HG03354 (cell line): Measurements from ENCODE around the gene KRT75.
"Not testable (repeated sequence)": the region's sequence is repeated elsewhere in the genome, so short reads cannot be mapped to it uniquely, and the experiment has no call there.

Experiments
- ATAC-seq: cut with Tn5 transposase; IDR thresholded peaks from one replicate; pipeline ENCODE4 v1.9.1; 2021; ENCODE audit warnings: mild to moderate bottlenecking; ENCODE audit not compliant: unreplicated experiment, poor library complexity, severe bottlenecking

Gene KRT75

GRCh38 chr12:52419656-52420055, 14.5 kb downstream of the KRT75 start:
- no peak for ATAC-seq

- ATAC-seq = no peak
Measured at GRCh38 chr12:52418576-52419110, 15.5 kb downstream of the KRT75 start.

GRCh38 chr12:52417740-52418139, 16.4 kb downstream of the KRT75 start:
- ATAC-seq = no peak

GRCh38 chr12:52416795-52417194, 17.4 kb downstream of the KRT75 start:
- no peak for ATAC-seq

GRCh38 chr12:52415870-52416750, 18.1 kb downstream of the KRT75 start:
- no peak for ATAC-seq

- no peak for ATAC-seq
Measured at GRCh38 chr12:52414936-52415335, 19.2 kb downstream of the KRT75 start.

GRCh38 chr12:52413782-52414345, 20.3 kb downstream of the KRT75 start:
- ATAC-seq = no peak

GRCh38 chr12:52413202-52413601, 21.0 kb downstream of the KRT75 start:
- no peak for ATAC-seq

GRCh38 chr12:52411815-52412214, 22.4 kb downstream of the KRT75 start:
- ATAC-seq = no peak

GRCh38 chr12:52410589-52411248, 23.5 kb downstream of the KRT75 start:
- ATAC-seq = not testable (repeated sequence)

- no peak for ATAC-seq
Measured at GRCh38 chr12:52407918-52408317, 26.3 kb downstream of the KRT75 start.

GRCh38 chr12:52405922-52406385, 28.2 kb downstream of the KRT75 start, which contains the start of gene KRT82:
TSS of gene KRT82 (minus strand) at chr12:52406335. CDS start at chr12:52406277, 58 bp downstream.
- ATAC-seq = no peak

GRCh38 chr12:52404951-52405350, 29.2 kb downstream of the KRT75 start:
- no peak for ATAC-seq

GRCh38 chr12:52403561-52403960, 30.6 kb downstream of the KRT75 start:
- no peak for ATAC-seq

GRCh38 chr12:52402873-52403540, 31.2 kb downstream of the KRT75 start:
- ATAC-seq = no peak

GRCh38 chr12:52402377-52402776, 31.8 kb downstream of the KRT75 start:
- no peak for ATAC-seq

GRCh38 chr12:52401926-52402325, 32.2 kb downstream of the KRT75 start:
- ATAC-seq = no peak

GRCh38 chr12:52401526-52401925, 32.6 kb downstream of the KRT75 start:
- no peak for ATAC-seq

- no peak for ATAC-seq
Measured at GRCh38 chr12:52400906-52401305, 33.3 kb downstream of the KRT75 start.

GRCh38 chr12:52399756-52400155, 34.4 kb downstream of the KRT75 start:
- ATAC-seq = no peak
